Peyer's patch (tissue), 4 donors: ENCODE data around the gene TGFBI. TPM values are rescaled to one million over a fixed set of nuclear protein-coding genes. Genes with fewer than 3 reads are reported as not detected.

Experiments used
- DNase-seq, 3 donors: peaks; one replicate each; pipeline ENCODE4 v3.0.0-alpha.2; 2017 to 2019
- H3K27ac ChIP-seq, 4 donors: fragments of 200-600 bp; sonication (generic); one replicate each; pipeline ENCODE4 v1.5.1; 2016 to 2019
- H3K27me3 ChIP-seq, 2 donors: fragments of 200-600 bp; sonication (generic); one replicate each; pipeline ENCODE4 v1.5.1; 2019
- H3K36me3 ChIP-seq, 3 donors: fragments of 200-600 bp; sonication (generic); one replicate each; pipeline ENCODE4 v1.5.1; 2016 to 2019
- H3K4me1 ChIP-seq, 4 donors: fragments of 200-600 bp; sonication (generic); one replicate each; pipeline ENCODE4 v1.5.1; 2016 to 2019
- H3K4me3 ChIP-seq, 4 donors: fragments of 200-600 bp; sonication (generic); 1 replicate in 3 of 4; 2 replicates in 1 of 4; pipeline ENCODE4 v1.5.1; 2016 to 2019; ENCODE audit warnings: mild to moderate bottlenecking in 1 of 4
- H3K9me3 ChIP-seq, 4 donors: fragments of 200-600 bp; sonication (generic); one replicate each; pipeline ENCODE4 v1.5.1; 2016 to 2019; ENCODE audit warnings: mild to moderate bottlenecking in 1 of 4
- POLR2A ChIP-seq, 2 donors: fragments of 450-650 bp; IDR thresholded peaks; one replicate each; pipeline ENCODE4 v1.5.1; 2017; ENCODE audit warnings: antibody characterized with exemption in 2 of 2, mild to moderate bottlenecking in 2 of 2, moderate library complexity in 2 of 2
- total RNA-seq, 4 donors: library from RNA; depleted of rRNA; stranded (reverse); fragments of >200 nt; gene quantifications; one replicate each; pipeline ENCODE4 v1.1.0, GENCODE V29; 2016
- TF ChIP-seq, protein P1 (sequence below), 6 experiments: fragments of 450-650 bp in 4 of 6; fragments of 200-600 bp in 2 of 6; sonication (generic) in 1 of 6; IDR thresholded peaks; one replicate each; pipeline ENCODE4 v1.5.1; 2017 to 2019; ENCODE audit warnings: antibody characterized with exemption in 6 of 6, mild to moderate bottlenecking in 3 of 6, moderate library complexity in 1 of 6

Gene TGFBI
- total RNA-seq, 4 donors from 2014 or later, result 17.5 to 56.9 (median 26.3) TPM

DNA sequence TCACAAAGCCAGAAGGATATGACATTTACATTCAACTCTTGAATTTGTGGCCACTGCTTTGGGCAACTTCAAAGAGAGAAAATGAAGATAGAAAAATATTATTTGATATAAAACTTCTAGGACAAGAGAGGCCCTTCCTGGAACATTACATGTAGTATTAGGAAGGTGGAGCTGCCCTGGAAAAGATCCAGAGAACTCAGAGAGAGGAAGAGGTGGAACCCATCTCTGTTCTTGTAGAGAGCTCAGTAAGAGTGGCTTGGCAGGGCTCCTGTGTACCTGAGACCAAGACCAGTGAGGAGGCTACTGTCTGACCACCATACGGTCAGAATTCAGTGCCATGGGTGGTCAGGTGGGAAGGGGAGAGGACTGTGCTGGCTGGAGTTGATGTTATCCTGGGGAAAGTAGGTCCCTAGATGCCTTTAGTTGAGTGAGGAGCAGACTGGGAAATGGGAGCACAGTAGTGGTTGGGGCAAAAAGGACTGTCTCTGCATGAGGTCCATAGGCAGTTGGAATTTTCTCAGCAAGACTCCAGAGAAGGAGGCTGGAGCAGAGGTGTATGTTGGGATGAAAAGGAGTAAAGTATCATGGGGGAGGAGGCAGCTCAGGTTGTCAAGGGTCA is 7.6 kb downstream of the TGFBI start:
- Histone ChIP-seq H3K4me3 (no peak overlapping the region), H3K9me3 (no peaks in the 10 kb centered on the region), H3K27ac (peak overlapping the region; percentile 12 to 63 (median 56)), H3K36me3 (no peaks in the 10 kb centered on the region), H3K4me1 (peaks cover 0 to 27% (median 2%) of the 10 kb centered on the region in 4 donors), H3K27me3 (no peaks in the 10 kb centered on the region)
- DNase-seq, result no peak
- TF ChIP-seq POLR2A (IDR thresholded peaks at IDR 0.05), result no peak
- TF ChIP-seq, protein P1, sequence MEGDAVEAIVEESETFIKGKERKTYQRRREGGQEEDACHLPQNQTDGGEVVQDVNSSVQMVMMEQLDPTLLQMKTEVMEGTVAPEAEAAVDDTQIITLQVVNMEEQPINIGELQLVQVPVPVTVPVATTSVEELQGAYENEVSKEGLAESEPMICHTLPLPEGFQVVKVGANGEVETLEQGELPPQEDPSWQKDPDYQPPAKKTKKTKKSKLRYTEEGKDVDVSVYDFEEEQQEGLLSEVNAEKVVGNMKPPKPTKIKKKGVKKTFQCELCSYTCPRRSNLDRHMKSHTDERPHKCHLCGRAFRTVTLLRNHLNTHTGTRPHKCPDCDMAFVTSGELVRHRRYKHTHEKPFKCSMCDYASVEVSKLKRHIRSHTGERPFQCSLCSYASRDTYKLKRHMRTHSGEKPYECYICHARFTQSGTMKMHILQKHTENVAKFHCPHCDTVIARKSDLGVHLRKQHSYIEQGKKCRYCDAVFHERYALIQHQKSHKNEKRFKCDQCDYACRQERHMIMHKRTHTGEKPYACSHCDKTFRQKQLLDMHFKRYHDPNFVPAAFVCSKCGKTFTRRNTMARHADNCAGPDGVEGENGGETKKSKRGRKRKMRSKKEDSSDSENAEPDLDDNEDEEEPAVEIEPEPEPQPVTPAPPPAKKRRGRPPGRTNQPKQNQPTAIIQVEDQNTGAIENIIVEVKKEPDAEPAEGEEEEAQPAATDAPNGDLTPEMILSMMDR (IDR thresholded peaks at IDR 0.05), result no peak

DNA sequence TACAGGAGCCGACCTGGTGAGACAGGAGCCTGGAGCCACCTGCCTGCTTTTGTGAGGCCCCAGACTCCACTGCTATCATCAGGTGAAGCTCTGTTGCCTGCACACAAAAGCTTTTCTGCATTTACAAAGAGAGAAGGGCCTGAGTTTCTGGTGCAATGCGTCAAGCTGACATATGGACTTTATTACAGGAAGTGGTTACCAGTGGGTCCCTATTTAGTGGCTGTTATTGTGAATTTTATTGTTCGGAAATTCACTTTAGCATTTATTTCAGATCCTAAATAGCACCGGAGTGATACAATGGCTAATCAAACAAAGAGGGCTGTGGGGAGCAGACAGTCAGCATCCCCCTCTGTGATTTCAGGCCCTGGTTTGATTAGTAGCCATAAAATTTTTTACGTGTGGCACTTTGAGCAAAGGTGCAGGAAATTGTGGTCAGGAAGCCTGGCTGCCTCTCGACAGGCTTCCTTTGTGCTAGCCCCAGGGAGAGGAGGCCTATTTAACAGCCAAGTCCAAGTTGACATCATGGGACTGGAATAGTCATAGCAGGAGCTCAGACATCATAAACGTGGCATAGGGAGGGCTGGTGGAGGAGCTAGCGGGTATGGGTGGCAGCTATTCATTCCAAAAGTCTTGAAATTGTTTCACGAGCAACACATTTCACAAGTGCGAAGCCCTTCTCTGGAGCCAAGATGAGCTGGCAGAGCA is 8.4 kb downstream of the TGFBI start:
- no peaks in the 10 kb centered on the region for H3K27me3 ChIP-seq
- no peaks in the 10 kb centered on the region for H3K36me3 ChIP-seq
- H3K4me1 ChIP-seq, result peaks cover 0 to 23% (median 2%) of the 10 kb centered on the region in 4 donors
- peak overlapping the region; percentile 12 to 63 (median 56) for H3K27ac ChIP-seq
- H3K4me3 ChIP-seq, result no peak overlapping the region
- no peaks in the 10 kb centered on the region for H3K9me3 ChIP-seq
- TF ChIP-seq, protein P1 (IDR thresholded peaks at IDR 0.05), result no peak
- no peak for TF ChIP-seq POLR2A (IDR thresholded peaks at IDR 0.05)
- peak in 2 of 3 donors; percentile 31 to 62 for DNase-seq

DNA sequence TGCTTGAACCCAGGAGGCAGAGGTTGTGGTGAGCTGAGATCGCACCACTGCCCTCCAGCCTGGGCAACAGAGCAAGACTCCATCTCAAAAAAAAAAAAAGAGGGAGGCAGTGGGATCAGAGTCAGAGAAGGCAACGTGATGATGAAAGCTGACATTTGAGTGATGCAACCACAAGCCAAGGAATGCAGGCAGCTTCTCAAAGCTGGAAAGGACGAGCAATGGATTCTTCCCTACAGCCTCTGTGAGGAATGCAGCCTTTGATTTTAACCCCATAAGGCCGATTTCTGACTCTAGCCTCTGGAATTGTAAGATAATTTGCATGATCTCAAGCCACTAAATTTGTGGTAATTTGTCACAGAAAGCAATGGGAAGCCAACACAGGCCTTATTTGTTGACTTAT is 9.8 kb downstream of the TGFBI start:
- H3K4me3 ChIP-seq, result no peak overlapping the region
- H3K4me1 ChIP-seq, result peaks cover 0 to 27% (median 2%) of the 10 kb centered on the region in 4 donors
- H3K27me3 ChIP-seq, result no peaks in the 10 kb centered on the region
- no peaks in the 10 kb centered on the region for H3K36me3 ChIP-seq
- no peak for DNase-seq
- no peaks in the 10 kb centered on the region for H3K9me3 ChIP-seq
- no peak overlapping the region for H3K27ac ChIP-seq
- TF ChIP-seq, protein P1 (IDR thresholded peaks at IDR 0.05), result no peak
- TF ChIP-seq POLR2A (IDR thresholded peaks at IDR 0.05), result no peak

DNA sequence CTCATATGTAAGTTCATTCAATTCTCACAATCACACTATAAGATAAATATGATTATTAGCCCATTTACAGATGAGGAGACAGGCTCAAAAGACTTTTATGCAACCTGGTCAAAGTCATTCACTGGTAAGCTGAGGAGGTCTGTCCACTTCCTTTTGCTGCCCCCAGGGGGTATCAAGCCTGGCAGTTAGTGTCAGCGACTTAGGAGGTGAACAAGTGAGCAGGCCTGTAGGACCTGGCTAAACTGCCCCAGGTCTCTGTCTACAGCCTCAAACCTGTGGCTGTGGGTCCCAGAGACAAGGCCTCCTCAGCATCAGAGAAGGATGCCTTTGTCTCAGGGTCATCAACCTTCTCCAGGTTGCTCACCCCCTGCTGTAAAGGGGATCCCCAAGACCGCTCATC is 10.4 kb downstream of the TGFBI start:
- peaks cover 0 to 27% (median 2%) of the 10 kb centered on the region in 4 donors for H3K4me1 ChIP-seq
- H3K9me3 ChIP-seq, result no peaks in the 10 kb centered on the region
- DNase-seq, result no peak
- TF ChIP-seq, protein P1 (IDR thresholded peaks at IDR 0.05), result no peak
- TF ChIP-seq POLR2A (IDR thresholded peaks at IDR 0.05), result no peak
- no peak overlapping the region for H3K27ac ChIP-seq
- no peaks in the 10 kb centered on the region for H3K36me3 ChIP-seq
- H3K4me3 ChIP-seq, result no peak overlapping the region
- H3K27me3 ChIP-seq, result no peaks in the 10 kb centered on the region

DNA sequence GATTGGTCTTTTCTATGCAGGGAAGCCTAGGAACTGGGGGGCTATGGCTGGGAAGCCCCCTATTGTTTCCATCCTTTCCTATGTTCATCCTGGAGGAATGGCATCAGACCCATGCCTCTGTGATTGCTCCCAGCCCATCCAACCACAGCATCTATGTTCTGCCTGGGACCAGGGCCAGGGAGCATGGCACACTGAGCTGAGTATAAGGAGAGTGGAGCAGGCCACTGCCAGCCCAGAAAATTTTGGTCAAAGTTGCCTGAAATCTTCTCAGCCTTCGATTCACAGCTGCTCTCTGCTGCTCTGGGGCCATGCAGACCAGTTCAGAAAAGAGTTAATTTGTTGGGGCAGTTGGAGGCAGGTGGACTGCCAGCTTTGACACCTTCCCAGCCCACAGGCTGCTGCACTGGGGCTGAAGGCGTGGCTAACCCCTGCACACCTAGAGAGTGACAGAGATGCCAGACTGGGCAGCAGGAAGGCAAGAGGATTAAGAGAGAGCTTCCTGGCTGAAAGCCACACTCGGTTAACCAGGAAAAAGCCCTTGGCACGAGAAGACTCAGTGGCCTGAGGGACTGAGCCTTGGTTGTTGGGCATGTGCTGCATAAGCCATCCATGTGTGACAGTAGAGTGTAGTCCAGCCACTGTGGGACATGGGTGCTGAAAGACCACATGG is 12.1 kb downstream of the TGFBI start:
- H3K27ac ChIP-seq, result no peak overlapping the region
- peaks cover 0 to 23% (median 2%) of the 10 kb centered on the region in 4 donors for H3K4me1 ChIP-seq

More for the DNA sequence above, 12.1 kb downstream of the TGFBI start:
- Histone ChIP-seq H3K36me3 (no peaks in the 10 kb centered on the region), H3K9me3 (no peaks in the 10 kb centered on the region), H3K4me3 (no peak overlapping the region), H3K27me3 (no peaks in the 10 kb centered on the region)
- no peak for TF ChIP-seq POLR2A (IDR thresholded peaks at IDR 0.05)
- TF ChIP-seq, protein P1 (IDR thresholded peaks at IDR 0.05), result no peak
- no peak for DNase-seq
